Loucy (cell line): Measurements from ENCODE around the gene LSP1.

Source experiments
- H2AFZ ChIP-seq: fragments of 200-600 bp; sonication (generic); 2 replicates; pipeline ENCODE4 v1.6.0; 2016; ENCODE audit warnings: antibody characterized with exemption, mild to moderate bottlenecking, low read length, moderate library complexity
- H3F3A ChIP-seq: fragments of 200-600 bp; 2 replicates; pipeline ENCODE4 v1.6.0; 2016; ENCODE audit warnings: antibody characterized with exemption, low read depth, mild to moderate bottlenecking
- H3K27me3 ChIP-seq: fragments of 200-600 bp; sonication (generic); 2 replicates; pipeline ENCODE4 v1.6.1; 2014; ENCODE audit warnings: low read length, mild to moderate bottlenecking; ENCODE audit not compliant: insufficient read depth, poor library complexity, severe bottlenecking
- H3K36me3 ChIP-seq: fragments of 200-600 bp; sonication (generic); 2 replicates; pipeline ENCODE4 v1.6.1; 2016; ENCODE audit warnings: low read length; ENCODE audit not compliant: insufficient read depth
- H3K4me1 ChIP-seq: fragments of 200-600 bp; sonication (generic); 2 replicates; pipeline ENCODE4 v1.5.1; 2014; ENCODE audit warnings: low read length, mild to moderate bottlenecking; ENCODE audit not compliant: insufficient read depth, poor library complexity, severe bottlenecking
- H3K4me2 ChIP-seq: fragments of 200-600 bp; sonication (generic); 2 replicates; pipeline ENCODE4 v1.6.0; 2014; ENCODE audit warnings: antibody characterized with exemption, low read length, low read depth, mild to moderate bottlenecking; ENCODE audit not compliant: poor library complexity, severe bottlenecking
- H3K4me3 ChIP-seq: fragments of 200-600 bp; sonication (generic); 2 replicates; pipeline ENCODE4 v1.5.1; 2014; ENCODE audit warnings: low read length, mild to moderate bottlenecking, mixed read lengths; ENCODE audit not compliant: poor library complexity, severe bottlenecking
- H3K79me2 ChIP-seq: fragments of 200-600 bp; sonication (generic); 2 replicates; pipeline ENCODE4 v1.6.1; 2014; ENCODE audit warnings: low read length; ENCODE audit not compliant: insufficient read depth
- H3K9ac ChIP-seq: fragments of 200-600 bp; sonication (generic); 2 replicates; pipeline ENCODE4 v1.6.0; 2014; ENCODE audit warnings: mild to moderate bottlenecking, low read depth, low read length, moderate library complexity; ENCODE audit not compliant: poor library complexity, severe bottlenecking
- H3K9me2 ChIP-seq: fragments of 200-600 bp; sonication (generic); replicated peaks from 2 replicates; pipeline ENCODE4 v1.6.1; 2016; ENCODE audit warnings: low read depth, low read length, mixed read lengths
- H3K9me3 ChIP-seq: fragments of 200-600 bp; sonication (generic); 2 replicates; pipeline ENCODE4 v1.6.1; 2014; ENCODE audit warnings: mild to moderate bottlenecking, antibody characterized with exemption, low read length, low read depth; ENCODE audit not compliant: insufficient read depth
- H4K20me1 ChIP-seq: fragments of 200-600 bp; sonication (generic); 2 replicates; pipeline ENCODE4 v1.6.0; 2014; ENCODE audit warnings: antibody characterized with exemption, low read length, mild to moderate bottlenecking; ENCODE audit not compliant: insufficient read depth, poor library complexity, severe bottlenecking
- EZH2phosphoT487 ChIP-seq: fragments of 200-600 bp; IDR thresholded peaks from 2 replicates; pipeline ENCODE4 v1.6.1; 2018; ENCODE audit warnings: antibody characterized with exemption, mild to moderate bottlenecking, moderate library complexity, borderline replicate concordance
- TF ChIP-seq, protein P1 (sequence below): fragments of 200-600 bp; sonication (generic); conservative IDR thresholded peaks from 2 replicates; pipeline ENCODE4 v1.5.1; 2014; ENCODE audit warnings: mild to moderate bottlenecking, antibody characterized with exemption, low read length

The LSP1 gene

GRCh38 chr11:1933416-1934334 lies 80.8 kb downstream of the LSP1 start:
- no peaks in the 10 kb centered on the region for H3K79me2 ChIP-seq
- no peaks in the 10 kb centered on the region for H3K9me2 ChIP-seq
- no peaks in the 10 kb centered on the region for H4K20me1 ChIP-seq
- no peaks in the 10 kb centered on the region for H3K36me3 ChIP-seq
- H3K4me3 ChIP-seq = no peak overlapping the region
- no peaks in the 10 kb centered on the region for H3K27me3 ChIP-seq
- no peaks in the 10 kb centered on the region for H3F3A ChIP-seq
- no peak overlapping the region for H3K9ac ChIP-seq
- TF ChIP-seq, protein P1, sequence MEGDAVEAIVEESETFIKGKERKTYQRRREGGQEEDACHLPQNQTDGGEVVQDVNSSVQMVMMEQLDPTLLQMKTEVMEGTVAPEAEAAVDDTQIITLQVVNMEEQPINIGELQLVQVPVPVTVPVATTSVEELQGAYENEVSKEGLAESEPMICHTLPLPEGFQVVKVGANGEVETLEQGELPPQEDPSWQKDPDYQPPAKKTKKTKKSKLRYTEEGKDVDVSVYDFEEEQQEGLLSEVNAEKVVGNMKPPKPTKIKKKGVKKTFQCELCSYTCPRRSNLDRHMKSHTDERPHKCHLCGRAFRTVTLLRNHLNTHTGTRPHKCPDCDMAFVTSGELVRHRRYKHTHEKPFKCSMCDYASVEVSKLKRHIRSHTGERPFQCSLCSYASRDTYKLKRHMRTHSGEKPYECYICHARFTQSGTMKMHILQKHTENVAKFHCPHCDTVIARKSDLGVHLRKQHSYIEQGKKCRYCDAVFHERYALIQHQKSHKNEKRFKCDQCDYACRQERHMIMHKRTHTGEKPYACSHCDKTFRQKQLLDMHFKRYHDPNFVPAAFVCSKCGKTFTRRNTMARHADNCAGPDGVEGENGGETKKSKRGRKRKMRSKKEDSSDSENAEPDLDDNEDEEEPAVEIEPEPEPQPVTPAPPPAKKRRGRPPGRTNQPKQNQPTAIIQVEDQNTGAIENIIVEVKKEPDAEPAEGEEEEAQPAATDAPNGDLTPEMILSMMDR = no peak
- no peak for TF ChIP-seq EZH2phosphoT487
- no peak overlapping the region for H3K4me2 ChIP-seq
- no peaks in the 10 kb centered on the region for H3K9me3 ChIP-seq
- no peaks in the 10 kb centered on the region for H3K4me1 ChIP-seq
- no peak overlapping the region for H2AFZ ChIP-seq

- H3K79me2 ChIP-seq = no peaks in the 10 kb centered on the region
- H3K9me3 ChIP-seq = no peaks in the 10 kb centered on the region
- H3K9me2 ChIP-seq = no peaks in the 10 kb centered on the region
- no peak overlapping the region for H2AFZ ChIP-seq
- no peak overlapping the region for H3K9ac ChIP-seq
- TF ChIP-seq EZH2phosphoT487 = no peak
- TF ChIP-seq, protein P1 = no peak
- H3K27me3 ChIP-seq = no peaks in the 10 kb centered on the region
- no peaks in the 10 kb centered on the region for H3K36me3 ChIP-seq
- no peaks in the 10 kb centered on the region for H3K4me1 ChIP-seq
- no peaks in the 10 kb centered on the region for H4K20me1 ChIP-seq
- H3K4me2 ChIP-seq = no peak overlapping the region
- no peaks in the 10 kb centered on the region for H3F3A ChIP-seq
- H3K4me3 ChIP-seq = no peak overlapping the region
Observed at GRCh38 chr11:1934335-1935155, 81.7 kb downstream of the LSP1 start.

GRCh38 chr11:1935156-1936071 lies 82.5 kb downstream of the LSP1 start:
- no peaks in the 10 kb centered on the region for H3K9me3 ChIP-seq
- no peak overlapping the region for H3K9ac ChIP-seq
- no peak for TF ChIP-seq EZH2phosphoT487
- TF ChIP-seq, protein P1 = no peak
- no peaks in the 10 kb centered on the region for H3K27me3 ChIP-seq
- H3K4me1 ChIP-seq = no peaks in the 10 kb centered on the region
- no peaks in the 10 kb centered on the region for H3F3A ChIP-seq
- no peaks in the 10 kb centered on the region for H4K20me1 ChIP-seq
- no peaks in the 10 kb centered on the region for H3K9me2 ChIP-seq
- no peak overlapping the region for H3K4me3 ChIP-seq
- no peak overlapping the region for H3K4me2 ChIP-seq
- H2AFZ ChIP-seq = no peak overlapping the region
- no peaks in the 10 kb centered on the region for H3K36me3 ChIP-seq
- no peaks in the 10 kb centered on the region for H3K79me2 ChIP-seq
